ENCODE measurements around the gene OR4N2. TPM values are rescaled to one million over a fixed set of nuclear protein-coding genes. Genes with fewer than 3 reads are reported as not detected.
"Not testable (repeated sequence)": the region's sequence is repeated elsewhere in the genome, so short reads cannot be mapped to it uniquely, and the experiment has no call there.

OR4N2 gene
- total RNA-seq, 4 donors from 2014 or later: not detected

DNA sequence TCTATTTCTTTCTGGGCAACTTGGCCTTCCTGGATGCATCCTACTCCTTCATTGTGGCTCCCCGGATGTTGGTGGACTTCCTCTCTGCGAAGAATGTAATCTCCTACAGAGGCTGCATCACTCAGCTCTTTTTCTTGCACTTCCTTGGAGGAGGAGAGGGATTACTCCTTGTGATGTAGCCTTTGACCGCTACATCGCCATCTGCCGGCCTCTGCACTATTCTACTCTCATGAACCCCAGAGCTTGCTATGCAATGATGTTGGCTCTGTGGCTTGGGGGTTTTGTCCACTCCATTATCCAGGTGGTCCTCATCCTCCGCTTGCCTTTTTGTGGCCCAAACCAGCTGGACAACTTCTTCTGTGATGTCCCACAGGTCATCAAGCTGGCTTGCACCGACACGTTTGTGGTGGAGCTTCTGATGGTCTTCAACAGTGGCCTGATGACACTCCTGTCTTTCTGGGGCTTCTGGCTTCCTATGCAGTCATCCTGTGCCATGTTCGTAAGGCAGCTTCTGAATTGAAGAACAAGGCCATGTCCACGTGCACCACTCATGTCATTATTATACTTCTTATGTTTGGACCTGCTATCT, 7.0 kb upstream of the OR4N2 start:
- intact Hi-C loops (cut with DNase I; ENCODE audit: low total_unique reads); H3K27ac ChIP-seq; DNase-seq; H3K9me3 ChIP-seq; H3K4me1 ChIP-seq; H3K27me3 ChIP-seq; H3K4me3 ChIP-seq; H3K36me3 ChIP-seq: not testable (repeated sequence)

DNA sequence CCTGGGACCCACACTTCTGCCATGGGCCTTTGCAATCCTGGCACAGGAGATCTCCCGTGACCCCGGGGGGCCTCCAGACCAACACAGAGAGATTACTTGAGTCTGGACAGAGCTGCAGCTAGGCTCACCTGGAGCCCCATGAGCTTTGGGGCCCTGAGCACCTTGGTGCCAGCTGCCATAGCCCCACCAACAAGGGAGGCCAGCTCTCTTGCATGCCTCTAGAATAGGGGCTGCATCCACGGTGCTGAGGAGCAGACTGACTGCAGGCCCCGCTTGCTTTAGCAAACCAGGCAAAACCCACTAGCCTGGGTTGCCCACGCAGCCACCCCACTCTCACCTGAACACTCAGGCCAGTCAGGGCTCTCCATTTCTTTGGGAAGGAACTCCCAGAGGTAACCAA, 3.7 kb upstream of the OR4N2 start:
- H3K9me3 ChIP-seq: no peaks in the 10 kb centered on the region
- H3K27me3 ChIP-seq: no peaks in the 10 kb centered on the region
- TF ChIP-seq CTCF (IDR thresholded peaks at IDR 0.05): no peak
- no peak for TF ChIP-seq POLR2A (IDR thresholded peaks at IDR 0.05)
- intact Hi-C loops (cut with DNase I; ENCODE audit: low total_unique reads): no loop called here
- H3K27ac ChIP-seq: no peak overlapping the region
- no peak for DNase-seq
- no peak overlapping the region for H3K4me3 ChIP-seq
- H3K36me3 ChIP-seq: no peaks in the 10 kb centered on the region
- H3K4me1 ChIP-seq: no peaks in the 10 kb centered on the region

GRCh38 chr14:19800282-19801117, 3.1 kb upstream of the OR4N2 start:
- DNase-seq: no peak
- intact Hi-C loops (cut with DNase I; ENCODE audit: low total_unique reads): no loop called here
- Histone ChIP-seq H3K9me3 (no peaks in the 10 kb centered on the region), H3K36me3 (no peaks in the 10 kb centered on the region), H3K27ac (no peak overlapping the region), H3K4me1 (no peaks in the 10 kb centered on the region), H3K27me3 (no peaks in the 10 kb centered on the region), H3K4me3 (no peak overlapping the region)
- TF ChIP-seq POLR2A (IDR thresholded peaks at IDR 0.05) (no peak), CTCF (IDR thresholded peaks at IDR 0.05) (no peak)

DNA sequence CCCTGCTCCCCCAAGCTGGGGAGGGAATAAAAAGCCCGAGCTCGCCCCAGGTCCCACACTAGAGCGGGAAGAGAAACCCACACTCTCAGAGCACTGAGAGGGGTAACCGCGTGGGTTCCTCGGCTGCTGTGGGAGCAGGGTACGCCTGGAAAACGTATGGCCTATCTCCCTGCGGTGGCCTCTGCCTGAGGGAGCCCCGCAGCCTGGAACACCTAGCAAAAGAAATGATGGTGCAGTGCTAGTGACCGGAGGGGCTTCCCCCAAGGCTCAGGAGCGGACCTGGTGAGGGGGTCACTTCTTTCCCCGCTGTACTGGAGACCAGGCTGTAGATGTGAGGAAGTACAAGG, 2.5 kb upstream of the OR4N2 start:
- TF ChIP-seq CTCF (IDR thresholded peaks at IDR 0.05) (no peak), POLR2A (IDR thresholded peaks at IDR 0.05) (no peak)
- Histone ChIP-seq H3K9me3 (no peaks in the 10 kb centered on the region), H3K4me1 (no peaks in the 10 kb centered on the region), H3K27me3 (no peaks in the 10 kb centered on the region), H3K36me3 (no peaks in the 10 kb centered on the region), H3K27ac (no peak overlapping the region), H3K4me3 (no peak overlapping the region)
- DNase-seq: no peak
- intact Hi-C loops (cut with DNase I; ENCODE audit: low total_unique reads): no loop called here

GRCh38 chr14:19813171-19813920, 9.8 kb downstream of the OR4N2 start:
- DNase-seq; H3K4me3 ChIP-seq; H3K27ac ChIP-seq; H3K9me3 ChIP-seq; H3K27me3 ChIP-seq; H3K4me1 ChIP-seq; intact Hi-C loops (cut with DNase I; ENCODE audit: low total_unique reads); H3K36me3 ChIP-seq: not testable (repeated sequence)

- H3K27ac ChIP-seq; H3K36me3 ChIP-seq; H3K27me3 ChIP-seq; H3K4me1 ChIP-seq; H3K9me3 ChIP-seq; H3K4me3 ChIP-seq; intact Hi-C loops (cut with DNase I; ENCODE audit: low total_unique reads); DNase-seq: not testable (repeated sequence)
These were observed 16.3 kb downstream of the OR4N2 start for GRCh38 chr14:19819879-19820278.

GRCh38 chr14:19821016-19821415, 17.4 kb downstream of the OR4N2 start:
- H3K36me3 ChIP-seq; H3K4me1 ChIP-seq; H3K27ac ChIP-seq; H3K27me3 ChIP-seq; intact Hi-C loops (cut with DNase I; ENCODE audit: low total_unique reads); H3K9me3 ChIP-seq; H3K4me3 ChIP-seq; DNase-seq: not testable (repeated sequence)
